Measurements from ENCODE around the gene RELN. TPM values are rescaled to one million over a fixed set of nuclear protein-coding genes. Genes with fewer than 3 reads are reported as not detected.

Gene RELN
- total RNA-seq, 1 donor from 2014 or later: 7.4 TPM

DNA sequence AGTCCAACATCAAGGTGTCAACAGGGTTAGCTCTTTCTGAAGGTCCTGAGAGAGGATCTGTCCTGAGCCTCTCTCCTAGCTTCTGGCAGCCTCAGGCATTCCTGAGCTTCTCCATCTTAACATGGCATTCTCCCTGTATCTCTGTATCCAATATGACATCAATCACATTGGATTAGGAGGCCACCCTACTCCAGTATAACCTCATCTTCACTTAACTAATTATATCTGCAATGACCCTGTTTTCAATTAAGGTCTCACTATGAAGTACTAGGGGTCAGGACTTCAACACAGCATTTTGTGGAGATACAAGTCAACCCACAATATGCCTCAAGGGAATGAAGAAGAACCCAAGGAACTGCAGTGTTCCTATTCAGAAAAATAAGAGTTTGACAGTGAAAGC lies 133.8 kb downstream of the RELN start:
- no peak overlapping the region for H3K4me3 ChIP-seq
- H3K27me3 ChIP-seq: no peaks in the 10 kb centered on the region
- H3K36me3 ChIP-seq: no peaks in the 10 kb centered on the region
- no peaks in the 10 kb centered on the region for H3K4me1 ChIP-seq
- no peaks in the 10 kb centered on the region for H3K9me3 ChIP-seq
- DNase-seq (ENCODE audit: extremely low spot score in 2 of 2): no peak
- intact Hi-C loops (cut with DNase I): no loop called here
- TF ChIP-seq, protein P1, sequence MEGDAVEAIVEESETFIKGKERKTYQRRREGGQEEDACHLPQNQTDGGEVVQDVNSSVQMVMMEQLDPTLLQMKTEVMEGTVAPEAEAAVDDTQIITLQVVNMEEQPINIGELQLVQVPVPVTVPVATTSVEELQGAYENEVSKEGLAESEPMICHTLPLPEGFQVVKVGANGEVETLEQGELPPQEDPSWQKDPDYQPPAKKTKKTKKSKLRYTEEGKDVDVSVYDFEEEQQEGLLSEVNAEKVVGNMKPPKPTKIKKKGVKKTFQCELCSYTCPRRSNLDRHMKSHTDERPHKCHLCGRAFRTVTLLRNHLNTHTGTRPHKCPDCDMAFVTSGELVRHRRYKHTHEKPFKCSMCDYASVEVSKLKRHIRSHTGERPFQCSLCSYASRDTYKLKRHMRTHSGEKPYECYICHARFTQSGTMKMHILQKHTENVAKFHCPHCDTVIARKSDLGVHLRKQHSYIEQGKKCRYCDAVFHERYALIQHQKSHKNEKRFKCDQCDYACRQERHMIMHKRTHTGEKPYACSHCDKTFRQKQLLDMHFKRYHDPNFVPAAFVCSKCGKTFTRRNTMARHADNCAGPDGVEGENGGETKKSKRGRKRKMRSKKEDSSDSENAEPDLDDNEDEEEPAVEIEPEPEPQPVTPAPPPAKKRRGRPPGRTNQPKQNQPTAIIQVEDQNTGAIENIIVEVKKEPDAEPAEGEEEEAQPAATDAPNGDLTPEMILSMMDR (IDR thresholded peaks at IDR 0.05): no peak
- TF ChIP-seq POLR2AphosphoS5 (IDR thresholded peaks at IDR 0.05; ENCODE audit: insufficient read depth in 1 of 2, low read depth in 1 of 2) (no peak), POLR2A (IDR thresholded peaks at IDR 0.05) (no peak)
- H3K27ac ChIP-seq: no peak overlapping the region

DNA sequence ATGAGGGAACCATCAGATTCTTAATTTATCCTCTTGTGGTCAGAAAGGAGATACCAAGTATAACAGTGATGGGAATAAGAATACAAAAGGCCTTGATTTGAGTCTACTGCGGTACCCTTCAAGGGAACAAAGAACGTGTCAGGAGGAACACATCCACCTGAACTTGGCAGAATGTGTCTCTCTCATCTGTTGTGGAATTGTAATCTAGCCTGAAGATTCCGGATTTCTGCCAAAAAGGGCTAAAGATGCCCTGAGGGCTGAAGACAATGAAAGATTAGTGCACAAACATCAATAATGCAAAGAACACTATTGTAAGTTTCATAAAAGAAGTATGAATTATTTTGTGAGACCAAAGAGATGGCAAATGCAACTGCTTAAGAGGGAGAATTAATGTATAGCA lies 134.8 kb downstream of the RELN start:
- H3K9me3 ChIP-seq: no peaks in the 10 kb centered on the region
- H3K4me1 ChIP-seq: no peaks in the 10 kb centered on the region
- H3K36me3 ChIP-seq: no peaks in the 10 kb centered on the region
- intact Hi-C loops (cut with DNase I): no loop called here
- TF ChIP-seq POLR2AphosphoS5 (IDR thresholded peaks at IDR 0.05; ENCODE audit: insufficient read depth in 1 of 2, low read depth in 1 of 2) (no peak), POLR2A (IDR thresholded peaks at IDR 0.05) (no peak)
- TF ChIP-seq, protein P1 (IDR thresholded peaks at IDR 0.05): no peak
- DNase-seq (ENCODE audit: extremely low spot score in 2 of 2): no peak
- no peaks in the 10 kb centered on the region for H3K27me3 ChIP-seq
- no peak overlapping the region for H3K4me3 ChIP-seq
- no peak overlapping the region for H3K27ac ChIP-seq

DNA sequence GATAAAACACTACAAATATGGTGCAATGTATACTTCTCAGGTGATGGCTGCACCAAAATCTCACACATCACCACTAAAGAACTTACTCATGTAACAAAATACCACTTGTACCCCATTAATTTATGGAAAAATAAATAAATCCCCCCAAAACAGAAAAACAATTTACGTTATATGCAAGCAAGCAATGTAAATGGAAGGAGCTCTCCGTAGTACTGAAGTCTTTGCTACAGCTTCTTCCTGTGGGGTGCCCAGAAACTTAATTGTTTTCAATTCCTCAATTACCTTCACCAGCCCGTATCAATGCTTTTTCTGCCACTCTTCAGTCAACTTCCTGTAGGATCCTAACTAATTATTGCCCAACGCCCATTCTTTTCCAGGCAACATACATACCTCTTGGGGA lies 138.1 kb downstream of the RELN start:
- no peaks in the 10 kb centered on the region for H3K27me3 ChIP-seq
- DNase-seq (ENCODE audit: extremely low spot score in 2 of 2): no peak
- H3K9me3 ChIP-seq: no peaks in the 10 kb centered on the region
- H3K4me3 ChIP-seq: no peak overlapping the region
- H3K27ac ChIP-seq: no peak overlapping the region
- H3K36me3 ChIP-seq: no peaks in the 10 kb centered on the region
- no peaks in the 10 kb centered on the region for H3K4me1 ChIP-seq
- intact Hi-C loops (cut with DNase I): no loop called here
- no peak for TF ChIP-seq POLR2AphosphoS5 (IDR thresholded peaks at IDR 0.05; ENCODE audit: insufficient read depth in 1 of 2, low read depth in 1 of 2)
- TF ChIP-seq, protein P1 (IDR thresholded peaks at IDR 0.05): no peak
- TF ChIP-seq POLR2A (IDR thresholded peaks at IDR 0.05): no peak

DNA sequence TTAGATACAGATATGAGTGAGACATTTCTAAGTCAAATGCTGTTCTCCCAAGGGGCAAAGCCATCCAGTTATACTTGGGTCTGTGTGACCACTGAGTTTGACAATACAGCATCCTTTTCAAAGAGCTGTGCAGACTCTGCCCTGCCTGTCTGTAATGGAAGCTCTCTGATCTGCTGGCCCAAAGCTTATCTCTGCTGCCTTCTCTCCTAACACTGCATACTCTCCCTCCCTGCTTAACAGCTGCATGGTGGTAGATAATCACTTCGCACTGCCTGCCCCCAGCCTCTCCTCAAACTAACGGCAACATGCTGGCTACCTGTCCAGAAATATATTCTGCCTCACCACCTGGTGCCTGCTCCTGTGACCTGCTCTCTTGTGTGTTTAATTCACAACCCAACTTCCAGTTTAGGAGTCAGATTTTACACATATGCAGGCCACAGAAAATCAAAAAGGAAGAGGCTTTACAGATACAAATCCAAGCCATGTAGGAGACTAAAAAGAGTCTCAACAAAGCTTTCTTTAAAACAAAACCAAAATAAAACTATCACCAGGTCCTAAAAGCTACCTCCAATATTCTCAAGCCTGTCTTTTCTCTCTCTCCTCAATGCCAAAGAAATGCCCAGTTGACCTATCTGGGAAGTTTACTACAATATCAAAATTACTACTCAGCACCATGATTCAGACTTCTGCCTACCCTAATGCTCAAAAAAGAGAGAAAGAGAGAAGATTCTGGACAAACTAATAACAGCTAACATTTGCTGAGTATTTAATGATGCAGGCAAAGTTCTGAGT lies 145.6 kb downstream of the RELN start:
- no peak for DNase-seq (ENCODE audit: extremely low spot score in 2 of 2)

DNA sequence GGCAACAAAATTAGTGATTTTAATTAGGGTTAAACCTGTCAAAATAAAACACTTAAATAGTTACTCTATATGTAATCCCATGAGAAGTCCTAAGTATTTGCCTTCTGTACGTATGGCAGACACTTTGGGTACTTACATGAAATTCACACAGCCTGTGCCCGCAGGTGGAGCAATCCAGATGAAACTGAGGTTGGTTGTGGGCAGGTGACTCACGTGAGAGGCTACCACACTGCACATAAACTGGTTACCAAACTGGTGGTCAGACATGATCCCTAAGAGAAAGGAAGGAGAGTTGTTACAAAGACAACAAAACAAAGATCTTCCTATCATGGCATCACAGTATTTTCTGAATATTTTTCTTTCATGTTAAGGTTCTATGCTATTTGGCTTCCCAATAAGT lies 156.1 kb downstream of the RELN start:
- Histone ChIP-seq H3K27ac (no peak overlapping the region), H3K4me3 (no peak overlapping the region), H3K36me3 (no peaks in the 10 kb centered on the region), H3K27me3 (no peaks in the 10 kb centered on the region), H3K4me1 (no peaks in the 10 kb centered on the region), H3K9me3 (no peaks in the 10 kb centered on the region)
- no peak for TF ChIP-seq POLR2A (IDR thresholded peaks at IDR 0.05)
- no peak for TF ChIP-seq POLR2AphosphoS5 (IDR thresholded peaks at IDR 0.05; ENCODE audit: insufficient read depth in 1 of 2, low read depth in 1 of 2)
- intact Hi-C loops (cut with DNase I): no loop called here
- no peak for DNase-seq (ENCODE audit: extremely low spot score in 2 of 2)

More for the DNA sequence above, 145.6 kb downstream of the RELN start:
- no peaks in the 10 kb centered on the region for H3K4me1 ChIP-seq
- no peaks in the 10 kb centered on the region for H3K9me3 ChIP-seq
- no peak overlapping the region for H3K4me3 ChIP-seq
- TF ChIP-seq, protein P1 (IDR thresholded peaks at IDR 0.05): no peak
- no peak for TF ChIP-seq POLR2A (IDR thresholded peaks at IDR 0.05)
- TF ChIP-seq POLR2AphosphoS5 (IDR thresholded peaks at IDR 0.05; ENCODE audit: insufficient read depth in 1 of 2, low read depth in 1 of 2): no peak
- no peaks in the 10 kb centered on the region for H3K27me3 ChIP-seq
- intact Hi-C loops (cut with DNase I): no loop called here
- no peak overlapping the region for H3K27ac ChIP-seq
- no peaks in the 10 kb centered on the region for H3K36me3 ChIP-seq
